ENCODE measurements around the gene MDFI. TPM values are rescaled to one million over a fixed set of nuclear protein-coding genes. Genes with fewer than 3 reads are reported as not detected.

MDFI gene
- polyA plus RNA-seq, 1 of the 3 experiments (the other 2 are of a cell fraction): 7.0 TPM

DNA sequence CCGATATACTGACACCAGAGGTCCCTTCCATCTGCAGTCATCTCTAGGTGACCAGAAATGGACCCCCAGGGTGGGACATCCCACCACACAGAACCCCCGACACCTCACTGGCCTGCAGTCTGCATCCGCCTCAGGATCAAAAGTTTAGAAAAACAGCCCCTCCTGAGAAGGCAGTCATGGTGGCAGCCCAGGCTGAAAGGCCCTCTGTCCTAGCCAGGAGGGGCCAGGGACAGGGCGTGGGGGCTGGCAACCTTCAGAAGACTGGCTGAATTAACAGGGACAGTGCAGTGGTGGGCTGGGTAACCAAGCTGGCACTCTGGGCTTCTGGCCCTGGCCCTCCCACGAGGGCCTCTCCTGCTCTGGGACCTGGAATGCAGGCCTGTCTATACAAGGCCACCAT is 34.3 kb upstream of the MDFI start:
- no peak overlapping the region for H3K4me3 ChIP-seq (ENCODE audit: low read depth in 2 of 2, low read length in 1 of 2)
- H4K20me1 ChIP-seq (ENCODE audit: insufficient read depth): no peaks in the 10 kb centered on the region
- no peak overlapping the region for H3K27ac ChIP-seq (ENCODE audit: low read depth in 2 of 2, low read length in 1 of 2)
- H3K27me3 ChIP-seq (ENCODE audit: insufficient read depth): no peaks in the 10 kb centered on the region
- H3F3A ChIP-seq (replicated peaks; ENCODE audit: insufficient read depth): no peaks in the 10 kb centered on the region
- no peak overlapping the region for H3K9ac ChIP-seq
- H3K9me2 ChIP-seq: no peaks in the 10 kb centered on the region
- no peak overlapping the region for H3K4me2 ChIP-seq
- H3K9me3 ChIP-seq: no peaks in the 10 kb centered on the region
- ChIA-PET POLR2A (no interaction called here), CTCF (interaction anchor here (0.9 to 20.7 kb wide), 15 partner anchors 9 to 234 kb away, joined by 3 to 504 read pairs (median 8); partner anchors contain the start of gene TOMM6)
- 89% methylated on average over 3 of the region's 5 CpGs for WGBS (ENCODE audit: low lambda C conversion rate)
- no peaks in the 10 kb centered on the region for H3K36me3 ChIP-seq (replicated peaks in 1 of 2; ENCODE audit: control insufficient read depth in 1 of 2, insufficient read depth in 2 of 2, low read length in 1 of 2)
- H3K4me1 ChIP-seq (ENCODE audit: control insufficient read depth in 1 of 2, insufficient read depth in 2 of 2, low read depth in 1 of 2, low read length in 1 of 2): peaks cover 0 to 7% of the 10 kb centered on the region in 2 experiments; a peak in 1 of 4 replicates
- H3K79me2 ChIP-seq (ENCODE audit: insufficient read depth): no peaks in the 10 kb centered on the region
- no peak for DNase-seq
- TF ChIP-seq ELF1 (IDR thresholded peaks at IDR 0.05) (no peak), GATA2 (CRISPR knock-in tag; IDR thresholded peaks at IDR 0.05) (no peak), EZH2phosphoT487 (IDR thresholded peaks at IDR 0.05; ENCODE audit: borderline replicate concordance, low read depth) (no peak), NRF1 (IDR thresholded peaks at IDR 0.05; ENCODE audit: low read depth, low read length) (no peak), RAD21 (IDR thresholded peaks at IDR 0.05; ENCODE audit: low read length) (no peak), MXI1 (IDR thresholded peaks at IDR 0.05; ENCODE audit: low read depth, low read length) (no peak), TAF1 (IDR thresholded peaks at IDR 0.05; ENCODE audit: borderline replicate concordance, low read depth, low read length) (no peak), YY1 (IDR thresholded peaks at IDR 0.05; ENCODE audit: low read depth) (no peak), FOSL2 (IDR thresholded peaks at IDR 0.05; ENCODE audit: borderline replicate concordance, low read depth) (no peak), RCOR1 (IDR thresholded peaks at IDR 0.05; ENCODE audit: low read length) (no peak)
- TF ChIP-seq, protein P1, sequence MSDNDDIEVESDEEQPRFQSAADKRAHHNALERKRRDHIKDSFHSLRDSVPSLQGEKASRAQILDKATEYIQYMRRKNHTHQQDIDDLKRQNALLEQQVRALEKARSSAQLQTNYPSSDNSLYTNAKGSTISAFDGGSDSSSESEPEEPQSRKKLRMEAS (IDR thresholded peaks at IDR 0.05; ENCODE audit: low read depth): no peak
- TF ChIP-seq, protein P2, sequence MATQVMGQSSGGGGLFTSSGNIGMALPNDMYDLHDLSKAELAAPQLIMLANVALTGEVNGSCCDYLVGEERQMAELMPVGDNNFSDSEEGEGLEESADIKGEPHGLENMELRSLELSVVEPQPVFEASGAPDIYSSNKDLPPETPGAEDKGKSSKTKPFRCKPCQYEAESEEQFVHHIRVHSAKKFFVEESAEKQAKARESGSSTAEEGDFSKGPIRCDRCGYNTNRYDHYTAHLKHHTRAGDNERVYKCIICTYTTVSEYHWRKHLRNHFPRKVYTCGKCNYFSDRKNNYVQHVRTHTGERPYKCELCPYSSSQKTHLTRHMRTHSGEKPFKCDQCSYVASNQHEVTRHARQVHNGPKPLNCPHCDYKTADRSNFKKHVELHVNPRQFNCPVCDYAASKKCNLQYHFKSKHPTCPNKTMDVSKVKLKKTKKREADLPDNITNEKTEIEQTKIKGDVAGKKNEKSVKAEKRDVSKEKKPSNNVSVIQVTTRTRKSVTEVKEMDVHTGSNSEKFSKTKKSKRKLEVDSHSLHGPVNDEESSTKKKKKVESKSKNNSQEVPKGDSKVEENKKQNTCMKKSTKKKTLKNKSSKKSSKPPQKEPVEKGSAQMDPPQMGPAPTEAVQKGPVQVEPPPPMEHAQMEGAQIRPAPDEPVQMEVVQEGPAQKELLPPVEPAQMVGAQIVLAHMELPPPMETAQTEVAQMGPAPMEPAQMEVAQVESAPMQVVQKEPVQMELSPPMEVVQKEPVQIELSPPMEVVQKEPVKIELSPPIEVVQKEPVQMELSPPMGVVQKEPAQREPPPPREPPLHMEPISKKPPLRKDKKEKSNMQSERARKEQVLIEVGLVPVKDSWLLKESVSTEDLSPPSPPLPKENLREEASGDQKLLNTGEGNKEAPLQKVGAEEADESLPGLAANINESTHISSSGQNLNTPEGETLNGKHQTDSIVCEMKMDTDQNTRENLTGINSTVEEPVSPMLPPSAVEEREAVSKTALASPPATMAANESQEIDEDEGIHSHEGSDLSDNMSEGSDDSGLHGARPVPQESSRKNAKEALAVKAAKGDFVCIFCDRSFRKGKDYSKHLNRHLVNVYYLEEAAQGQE (IDR thresholded peaks at IDR 0.05; ENCODE audit: low read depth, low read length): no peak
- TF ChIP-seq, protein P3, sequence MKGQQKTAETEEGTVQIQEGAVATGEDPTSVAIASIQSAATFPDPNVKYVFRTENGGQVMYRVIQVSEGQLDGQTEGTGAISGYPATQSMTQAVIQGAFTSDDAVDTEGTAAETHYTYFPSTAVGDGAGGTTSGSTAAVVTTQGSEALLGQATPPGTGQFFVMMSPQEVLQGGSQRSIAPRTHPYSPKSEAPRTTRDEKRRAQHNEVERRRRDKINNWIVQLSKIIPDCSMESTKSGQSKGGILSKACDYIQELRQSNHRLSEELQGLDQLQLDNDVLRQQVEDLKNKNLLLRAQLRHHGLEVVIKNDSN (IDR thresholded peaks at IDR 0.05; ENCODE audit: borderline replicate concordance, low read depth): no peak
- TF ChIP-seq, protein P4, sequence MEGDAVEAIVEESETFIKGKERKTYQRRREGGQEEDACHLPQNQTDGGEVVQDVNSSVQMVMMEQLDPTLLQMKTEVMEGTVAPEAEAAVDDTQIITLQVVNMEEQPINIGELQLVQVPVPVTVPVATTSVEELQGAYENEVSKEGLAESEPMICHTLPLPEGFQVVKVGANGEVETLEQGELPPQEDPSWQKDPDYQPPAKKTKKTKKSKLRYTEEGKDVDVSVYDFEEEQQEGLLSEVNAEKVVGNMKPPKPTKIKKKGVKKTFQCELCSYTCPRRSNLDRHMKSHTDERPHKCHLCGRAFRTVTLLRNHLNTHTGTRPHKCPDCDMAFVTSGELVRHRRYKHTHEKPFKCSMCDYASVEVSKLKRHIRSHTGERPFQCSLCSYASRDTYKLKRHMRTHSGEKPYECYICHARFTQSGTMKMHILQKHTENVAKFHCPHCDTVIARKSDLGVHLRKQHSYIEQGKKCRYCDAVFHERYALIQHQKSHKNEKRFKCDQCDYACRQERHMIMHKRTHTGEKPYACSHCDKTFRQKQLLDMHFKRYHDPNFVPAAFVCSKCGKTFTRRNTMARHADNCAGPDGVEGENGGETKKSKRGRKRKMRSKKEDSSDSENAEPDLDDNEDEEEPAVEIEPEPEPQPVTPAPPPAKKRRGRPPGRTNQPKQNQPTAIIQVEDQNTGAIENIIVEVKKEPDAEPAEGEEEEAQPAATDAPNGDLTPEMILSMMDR (IDR thresholded peaks at IDR 0.05): no peak
- H2AFZ ChIP-seq (ENCODE audit: low read depth): no peak overlapping the region

All from SK-N-SH (cell line).